ENCODE data around the gene KLHDC2. TPM values are rescaled to one million over a fixed set of nuclear protein-coding genes. Genes with fewer than 3 reads are reported as not detected.

The KLHDC2 gene, protein sequence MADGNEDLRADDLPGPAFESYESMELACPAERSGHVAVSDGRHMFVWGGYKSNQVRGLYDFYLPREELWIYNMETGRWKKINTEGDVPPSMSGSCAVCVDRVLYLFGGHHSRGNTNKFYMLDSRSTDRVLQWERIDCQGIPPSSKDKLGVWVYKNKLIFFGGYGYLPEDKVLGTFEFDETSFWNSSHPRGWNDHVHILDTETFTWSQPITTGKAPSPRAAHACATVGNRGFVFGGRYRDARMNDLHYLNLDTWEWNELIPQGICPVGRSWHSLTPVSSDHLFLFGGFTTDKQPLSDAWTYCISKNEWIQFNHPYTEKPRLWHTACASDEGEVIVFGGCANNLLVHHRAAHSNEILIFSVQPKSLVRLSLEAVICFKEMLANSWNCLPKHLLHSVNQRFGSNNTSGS
- 41.1 and 52.0 TPM in 2 replicates for polyA plus RNA-seq (2012; rRNA removed)
- polyA plus RNA-seq (2012; cell fraction: cytosol; rRNA removed) = 43.9 and 45.2 TPM in 2 replicates
- polyA plus RNA-seq (2012; cell fraction: nucleus; rRNA removed) = 55.1 and 101 TPM in 2 replicates

DNA sequence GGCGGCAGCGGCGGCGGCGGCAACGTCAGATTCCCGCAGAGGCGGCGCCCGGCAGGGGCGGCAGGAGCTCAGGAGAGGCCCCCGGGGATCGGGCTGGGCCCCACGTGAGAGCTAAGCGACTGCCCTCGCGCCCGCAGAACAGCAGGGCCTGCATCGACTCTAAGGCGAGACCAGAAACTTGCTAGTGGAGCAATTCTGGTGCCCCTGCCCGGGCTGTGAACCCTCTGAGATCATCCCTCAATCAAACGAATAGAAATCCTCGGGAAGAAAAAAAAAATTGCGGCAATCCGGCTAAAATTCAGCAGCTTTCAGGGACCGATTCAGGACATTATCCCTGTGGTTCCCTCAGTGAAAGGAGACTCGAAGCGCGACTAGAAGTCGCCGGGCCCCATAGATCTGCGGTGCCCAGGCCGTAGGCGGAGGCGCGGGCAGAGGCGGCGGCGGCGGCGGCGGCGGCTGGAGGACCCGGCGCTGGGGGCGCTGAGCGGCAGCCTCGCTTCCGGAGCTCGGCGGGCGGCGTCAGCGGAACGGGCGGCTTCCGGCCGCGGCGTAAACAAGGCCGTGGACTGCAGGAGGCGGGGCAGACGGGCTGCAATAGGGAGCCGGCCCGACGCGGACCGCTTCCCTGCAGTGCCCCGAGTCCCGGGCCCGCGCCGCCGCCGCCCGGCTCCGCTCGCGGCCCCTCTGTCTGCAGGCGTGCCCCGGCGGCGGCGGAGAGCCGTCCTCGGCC, at the start of gene KLHDC2:
KLHDC2 (plus strand) TSS at position 583 of the 730 bp plus-strand sequence. CDS start 316 bp downstream, outside the sequence.
- Histone ChIP-seq H3K4me3 (ENCODE audit: low read depth in 2 of 2, low read length in 1 of 2) (peak within 1 kb of the TSS; percentile 85 to 97), H4K20me1 (ENCODE audit: insufficient read depth) (no peaks in the 10 kb centered on the region; the same call in 1 of the 2 replicates), H3K36me3 (replicated peaks in 1 of 2; ENCODE audit: control insufficient read depth in 1 of 2, insufficient read depth in 2 of 2, low read length in 1 of 2) (peaks cover 5 to 14% of the 10 kb centered on the region in 2 experiments), H3F3A (replicated peaks; ENCODE audit: insufficient read depth) (peaks cover 18% of the 10 kb centered on the region), H3K9me3 (no peaks in the 10 kb centered on the region), H3K27ac (ENCODE audit: low read depth in 2 of 2, low read length in 1 of 2) (peak within 1 kb of the TSS; percentile 96), H3K79me2 (ENCODE audit: insufficient read depth) (peaks cover 43% of the 10 kb centered on the region), H3K4me1 (ENCODE audit: control insufficient read depth in 1 of 2, insufficient read depth in 2 of 2, low read depth in 1 of 2, low read length in 1 of 2) (peaks cover 13 to 16% of the 10 kb centered on the region in 2 experiments; a peak in 3 of 4 replicates), H2AFZ (ENCODE audit: low read depth) (peak within 1 kb of the TSS; percentile 97), H3K27me3 (ENCODE audit: insufficient read depth) (no peaks in the 10 kb centered on the region), H3K9ac (peak within 1 kb of the TSS; percentile 100), H3K4me2 (peak within 1 kb of the TSS; percentile 96), H3K9me2 (no peaks in the 10 kb centered on the region; the same call in 1 of the 2 replicates)
- CTCF ChIA-PET = interaction anchor here (0.7 to 2.6 kb wide), 18 partner anchors 8 to 305 kb away, joined by 3 to 17 read pairs (median 4); partner anchors contain the start of genes DNAAF2, KLHDC1, NEMF and POLE2
- 1% methylated on average over 28 of the region's 86 CpGs for WGBS (ENCODE audit: low lambda C conversion rate)
- peak; percentile 92 for DNase-seq
- POLR2A ChIA-PET = interaction anchor here (0.6 to 2.1 kb wide), 12 partner anchors 9 to 1475 kb away, joined by 3 to 27 read pairs (median 4); partner anchors contain the start of genes DNAAF2, KLHDC1, LRR1 and MGAT2
- no peak for TF ChIP-seq NFIC (IDR thresholded peaks at IDR 0.05; ENCODE audit: borderline replicate concordance)
- peak; percentile 68 for TF ChIP-seq POLR2AphosphoS5 (IDR thresholded peaks at IDR 0.05; ENCODE audit: low read depth, low read length)
- TF ChIP-seq, protein P1, sequence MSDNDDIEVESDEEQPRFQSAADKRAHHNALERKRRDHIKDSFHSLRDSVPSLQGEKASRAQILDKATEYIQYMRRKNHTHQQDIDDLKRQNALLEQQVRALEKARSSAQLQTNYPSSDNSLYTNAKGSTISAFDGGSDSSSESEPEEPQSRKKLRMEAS (IDR thresholded peaks at IDR 0.05; ENCODE audit: low read depth) = peak; percentile 70
- no peak for TF ChIP-seq GATA2 (CRISPR knock-in tag; IDR thresholded peaks at IDR 0.05)
- TF ChIP-seq, protein P2, sequence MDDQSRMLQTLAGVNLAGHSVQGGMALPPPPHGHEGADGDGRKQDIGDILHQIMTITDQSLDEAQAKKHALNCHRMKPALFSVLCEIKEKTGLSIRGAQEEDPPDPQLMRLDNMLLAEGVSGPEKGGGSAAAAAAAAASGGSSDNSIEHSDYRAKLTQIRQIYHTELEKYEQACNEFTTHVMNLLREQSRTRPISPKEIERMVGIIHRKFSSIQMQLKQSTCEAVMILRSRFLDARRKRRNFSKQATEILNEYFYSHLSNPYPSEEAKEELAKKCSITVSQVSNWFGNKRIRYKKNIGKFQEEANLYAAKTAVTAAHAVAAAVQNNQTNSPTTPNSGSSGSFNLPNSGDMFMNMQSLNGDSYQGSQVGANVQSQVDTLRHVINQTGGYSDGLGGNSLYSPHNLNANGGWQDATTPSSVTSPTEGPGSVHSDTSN (IDR thresholded peaks at IDR 0.05) = 0 out of 2 replicates have a peak, but pooled peaks have one; percentile 7
- TF ChIP-seq ELF1 (IDR thresholded peaks at IDR 0.05) = peak; percentile 40
- peak; percentile 11 to 70; a peak in 2 of 4 replicates for TF ChIP-seq EP300 (IDR thresholded peaks at IDR 0.05; ENCODE audit: borderline replicate concordance in 1 of 2, low read depth in 1 of 2, low read length in 1 of 2)
- TF ChIP-seq SMC3 (IDR thresholded peaks at IDR 0.05; ENCODE audit: low read depth, low read length) = no peak
- peak; percentile 8; the same call in 1 of the 2 replicates for TF ChIP-seq TCF12 (IDR thresholded peaks at IDR 0.05)
- TF ChIP-seq TEAD4 (IDR thresholded peaks at IDR 0.05; ENCODE audit: borderline replicate concordance, insufficient read depth) = no peak
- TF ChIP-seq, protein P3, sequence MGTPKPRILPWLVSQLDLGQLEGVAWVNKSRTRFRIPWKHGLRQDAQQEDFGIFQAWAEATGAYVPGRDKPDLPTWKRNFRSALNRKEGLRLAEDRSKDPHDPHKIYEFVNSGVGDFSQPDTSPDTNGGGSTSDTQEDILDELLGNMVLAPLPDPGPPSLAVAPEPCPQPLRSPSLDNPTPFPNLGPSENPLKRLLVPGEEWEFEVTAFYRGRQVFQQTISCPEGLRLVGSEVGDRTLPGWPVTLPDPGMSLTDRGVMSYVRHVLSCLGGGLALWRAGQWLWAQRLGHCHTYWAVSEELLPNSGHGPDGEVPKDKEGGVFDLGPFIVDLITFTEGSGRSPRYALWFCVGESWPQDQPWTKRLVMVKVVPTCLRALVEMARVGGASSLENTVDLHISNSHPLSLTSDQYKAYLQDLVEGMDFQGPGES (IDR thresholded peaks at IDR 0.05; ENCODE audit: low read depth, low read length) = no peak
- TF ChIP-seq, protein P4, sequence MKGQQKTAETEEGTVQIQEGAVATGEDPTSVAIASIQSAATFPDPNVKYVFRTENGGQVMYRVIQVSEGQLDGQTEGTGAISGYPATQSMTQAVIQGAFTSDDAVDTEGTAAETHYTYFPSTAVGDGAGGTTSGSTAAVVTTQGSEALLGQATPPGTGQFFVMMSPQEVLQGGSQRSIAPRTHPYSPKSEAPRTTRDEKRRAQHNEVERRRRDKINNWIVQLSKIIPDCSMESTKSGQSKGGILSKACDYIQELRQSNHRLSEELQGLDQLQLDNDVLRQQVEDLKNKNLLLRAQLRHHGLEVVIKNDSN (IDR thresholded peaks at IDR 0.05; ENCODE audit: borderline replicate concordance, low read depth) = peak; percentile 45; the same call in 1 of the 2 replicates
- TF ChIP-seq, protein P5, sequence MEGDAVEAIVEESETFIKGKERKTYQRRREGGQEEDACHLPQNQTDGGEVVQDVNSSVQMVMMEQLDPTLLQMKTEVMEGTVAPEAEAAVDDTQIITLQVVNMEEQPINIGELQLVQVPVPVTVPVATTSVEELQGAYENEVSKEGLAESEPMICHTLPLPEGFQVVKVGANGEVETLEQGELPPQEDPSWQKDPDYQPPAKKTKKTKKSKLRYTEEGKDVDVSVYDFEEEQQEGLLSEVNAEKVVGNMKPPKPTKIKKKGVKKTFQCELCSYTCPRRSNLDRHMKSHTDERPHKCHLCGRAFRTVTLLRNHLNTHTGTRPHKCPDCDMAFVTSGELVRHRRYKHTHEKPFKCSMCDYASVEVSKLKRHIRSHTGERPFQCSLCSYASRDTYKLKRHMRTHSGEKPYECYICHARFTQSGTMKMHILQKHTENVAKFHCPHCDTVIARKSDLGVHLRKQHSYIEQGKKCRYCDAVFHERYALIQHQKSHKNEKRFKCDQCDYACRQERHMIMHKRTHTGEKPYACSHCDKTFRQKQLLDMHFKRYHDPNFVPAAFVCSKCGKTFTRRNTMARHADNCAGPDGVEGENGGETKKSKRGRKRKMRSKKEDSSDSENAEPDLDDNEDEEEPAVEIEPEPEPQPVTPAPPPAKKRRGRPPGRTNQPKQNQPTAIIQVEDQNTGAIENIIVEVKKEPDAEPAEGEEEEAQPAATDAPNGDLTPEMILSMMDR (IDR thresholded peaks at IDR 0.05) = peak; percentile 58
- peak; percentile 72 for TF ChIP-seq TAF1 (IDR thresholded peaks at IDR 0.05; ENCODE audit: borderline replicate concordance, low read depth, low read length)
- TF ChIP-seq, protein P6, sequence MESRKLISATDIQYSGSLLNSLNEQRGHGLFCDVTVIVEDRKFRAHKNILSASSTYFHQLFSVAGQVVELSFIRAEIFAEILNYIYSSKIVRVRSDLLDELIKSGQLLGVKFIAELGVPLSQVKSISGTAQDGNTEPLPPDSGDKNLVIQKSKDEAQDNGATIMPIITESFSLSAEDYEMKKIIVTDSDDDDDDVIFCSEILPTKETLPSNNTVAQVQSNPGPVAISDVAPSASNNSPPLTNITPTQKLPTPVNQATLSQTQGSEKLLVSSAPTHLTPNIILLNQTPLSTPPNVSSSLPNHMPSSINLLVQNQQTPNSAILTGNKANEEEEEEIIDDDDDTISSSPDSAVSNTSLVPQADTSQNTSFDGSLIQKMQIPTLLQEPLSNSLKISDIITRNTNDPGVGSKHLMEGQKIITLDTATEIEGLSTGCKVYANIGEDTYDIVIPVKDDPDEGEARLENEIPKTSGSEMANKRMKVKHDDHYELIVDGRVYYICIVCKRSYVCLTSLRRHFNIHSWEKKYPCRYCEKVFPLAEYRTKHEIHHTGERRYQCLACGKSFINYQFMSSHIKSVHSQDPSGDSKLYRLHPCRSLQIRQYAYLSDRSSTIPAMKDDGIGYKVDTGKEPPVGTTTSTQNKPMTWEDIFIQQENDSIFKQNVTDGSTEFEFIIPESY (IDR thresholded peaks at IDR 0.05; ENCODE audit: borderline replicate concordance, low read depth) = no peak
- TF ChIP-seq, protein P7, sequence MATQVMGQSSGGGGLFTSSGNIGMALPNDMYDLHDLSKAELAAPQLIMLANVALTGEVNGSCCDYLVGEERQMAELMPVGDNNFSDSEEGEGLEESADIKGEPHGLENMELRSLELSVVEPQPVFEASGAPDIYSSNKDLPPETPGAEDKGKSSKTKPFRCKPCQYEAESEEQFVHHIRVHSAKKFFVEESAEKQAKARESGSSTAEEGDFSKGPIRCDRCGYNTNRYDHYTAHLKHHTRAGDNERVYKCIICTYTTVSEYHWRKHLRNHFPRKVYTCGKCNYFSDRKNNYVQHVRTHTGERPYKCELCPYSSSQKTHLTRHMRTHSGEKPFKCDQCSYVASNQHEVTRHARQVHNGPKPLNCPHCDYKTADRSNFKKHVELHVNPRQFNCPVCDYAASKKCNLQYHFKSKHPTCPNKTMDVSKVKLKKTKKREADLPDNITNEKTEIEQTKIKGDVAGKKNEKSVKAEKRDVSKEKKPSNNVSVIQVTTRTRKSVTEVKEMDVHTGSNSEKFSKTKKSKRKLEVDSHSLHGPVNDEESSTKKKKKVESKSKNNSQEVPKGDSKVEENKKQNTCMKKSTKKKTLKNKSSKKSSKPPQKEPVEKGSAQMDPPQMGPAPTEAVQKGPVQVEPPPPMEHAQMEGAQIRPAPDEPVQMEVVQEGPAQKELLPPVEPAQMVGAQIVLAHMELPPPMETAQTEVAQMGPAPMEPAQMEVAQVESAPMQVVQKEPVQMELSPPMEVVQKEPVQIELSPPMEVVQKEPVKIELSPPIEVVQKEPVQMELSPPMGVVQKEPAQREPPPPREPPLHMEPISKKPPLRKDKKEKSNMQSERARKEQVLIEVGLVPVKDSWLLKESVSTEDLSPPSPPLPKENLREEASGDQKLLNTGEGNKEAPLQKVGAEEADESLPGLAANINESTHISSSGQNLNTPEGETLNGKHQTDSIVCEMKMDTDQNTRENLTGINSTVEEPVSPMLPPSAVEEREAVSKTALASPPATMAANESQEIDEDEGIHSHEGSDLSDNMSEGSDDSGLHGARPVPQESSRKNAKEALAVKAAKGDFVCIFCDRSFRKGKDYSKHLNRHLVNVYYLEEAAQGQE (IDR thresholded peaks at IDR 0.05; ENCODE audit: low read depth, low read length) = peak; percentile 12; the same call in 1 of the 2 replicates
- peak; percentile 18; the same call in 1 of the 2 replicates for TF ChIP-seq RFX5 (IDR thresholded peaks at IDR 0.05; ENCODE audit: low read length)

Data from SK-N-SH (cell line).